HepG2 (cell line): ENCODE measurements around the gene RPL31. TPM values are rescaled to one million over a fixed set of nuclear protein-coding genes. Genes with fewer than 3 reads are reported as not detected.

Experiments used
- EED ChIP-seq: sonication (generic); formaldehyde crosslinking; IDR thresholded peaks from 2 replicates; pipeline ENCODE4 v1.5.0; 2020; ENCODE audit warnings: mild to moderate bottlenecking, missing genetic modification reagents
- KAT7 ChIP-seq: IDR thresholded peaks from 2 replicates; pipeline ENCODE4 v1.6.1; 2018; ENCODE audit warnings: borderline replicate concordance, missing compliant biosample characterization
- KDM3A ChIP-seq: IDR thresholded peaks from 2 replicates; pipeline ENCODE4 v1.6.1; 2018; ENCODE audit warnings: low read depth, missing compliant biosample characterization
- NFIC ChIP-seq: IDR thresholded peaks from 2 replicates; pipeline ENCODE4 v1.6.1; 2012; ENCODE audit warnings: mild to moderate bottlenecking, low read length, inconsistent platforms
- NONO ChIP-seq, 2 experiments: fragments of 450-650 bp in 1 of 2; sonication (generic) in 1 of 2; formaldehyde crosslinking in 1 of 2; IDR thresholded peaks in 1 of 2; conservative IDR thresholded peaks in 1 of 2; 2 replicates each; pipeline versions ENCODE4 v1.6.1 to v1.8.0; 2017 to 2022; ENCODE audit warnings: mild to moderate bottlenecking in 1 of 2, missing genetic modification reagents in 1 of 2, moderate library complexity in 1 of 2
- POGK ChIP-seq: sonication (generic); formaldehyde crosslinking; conservative IDR thresholded peaks from 2 replicates; pipeline ENCODE4 v1.8.0; 2022; ENCODE audit warnings: mild to moderate bottlenecking, moderate library complexity, missing genetic modification reagents
- RFX5 ChIP-seq: IDR thresholded peaks from 2 replicates; pipeline ENCODE4 v1.6.1; 2011; ENCODE audit warnings: low read depth, low read length, improper control_type of control experiment
- SALL1 ChIP-seq: sonication (generic); formaldehyde crosslinking; IDR thresholded peaks from 2 replicates; pipeline ENCODE4 v1.8.0; 2022; ENCODE audit warnings: mild to moderate bottlenecking, missing genetic modification reagents
- SSRP1 ChIP-seq: IDR thresholded peaks from 2 replicates; pipeline ENCODE4 v1.6.1; 2016; ENCODE audit warnings: control low read depth
- TBX2 ChIP-seq: sonication (generic); formaldehyde crosslinking; IDR thresholded peaks from 2 replicates; pipeline ENCODE4 v1.5.0; 2020; ENCODE audit warnings: missing genetic modification reagents, mild to moderate bottlenecking, borderline replicate concordance
- THYN1 ChIP-seq: sonication (generic); formaldehyde crosslinking; IDR thresholded peaks from 2 replicates; pipeline ENCODE4 v1.8.1; 2023; ENCODE audit warnings: low read depth, mild to moderate bottlenecking, moderate library complexity, missing genetic modification reagents, borderline replicate concordance
- ZNF232 ChIP-seq: sonication (generic); formaldehyde crosslinking; IDR thresholded peaks from 2 replicates; pipeline ENCODE4 v1.4.0; 2020; ENCODE audit warnings: missing genetic modification reagents, borderline replicate concordance
- ZNF34 ChIP-seq: sonication (generic); formaldehyde crosslinking; IDR thresholded peaks from 2 replicates; pipeline ENCODE4 v1.4.0; 2020; ENCODE audit warnings: mild to moderate bottlenecking, missing genetic modification reagents, borderline replicate concordance
- ZNF710 ChIP-seq: sonication (generic); formaldehyde crosslinking; IDR thresholded peaks from 2 replicates; pipeline ENCODE4 v1.5.0; 2020; ENCODE audit warnings: mild to moderate bottlenecking, missing genetic modification reagents, borderline replicate concordance
- ZNF749 ChIP-seq: sonication (generic); formaldehyde crosslinking; IDR thresholded peaks from 2 replicates; pipeline ENCODE4 v1.8.0; 2022; ENCODE audit warnings: mild to moderate bottlenecking, missing genetic modification reagents, moderate library complexity, borderline replicate concordance
- ZZZ3 ChIP-seq: sonication (generic); formaldehyde crosslinking; IDR thresholded peaks from 2 replicates; pipeline ENCODE4 v1.4.0; 2020; ENCODE audit warnings: missing genetic modification reagents, mild to moderate bottlenecking, borderline replicate concordance
- polyA plus RNA-seq, 8 experiments: library from polyadenylated mRNA; depleted of rRNA in 3 of 8; stranded (reverse) in 7 of 8; unstranded in 1 of 8; fragments of >200 nt; fragmentation: Illumina TruSeq in 4 of 8; extraction: Trizol in 4 of 8; gene quantifications; 2 replicates each; pipeline versions ENCODE4 v1.2.1 to v1.2.3, GENCODE V29; 2011 to 2016; ENCODE audit warnings: low read depth in 4 of 8, missing spikeins in 1 of 8, mixed read lengths in 1 of 8; ENCODE audit not compliant: insufficient read depth in 1 of 8
- total RNA-seq, 5 experiments: library from RNA; depleted of rRNA; stranded (reverse); fragments of >200 nt; fragmentation: Illumina TruSeq; extraction: Trizol; gene quantifications; 2 replicates each; pipeline ENCODE4 v1.2.3, GENCODE V29; 2016; ENCODE audit warnings: low read depth in 1 of 5
- TF ChIP-seq, protein P1 (sequence below): sonication (generic); formaldehyde crosslinking; IDR thresholded peaks from 2 replicates; pipeline ENCODE4 v1.9.0; 2022; ENCODE audit warnings: low read depth, missing genetic modification reagents
- TF ChIP-seq, protein P2 (sequence below): IDR thresholded peaks from 2 replicates; pipeline ENCODE4 v1.6.1; 2012; ENCODE audit warnings: low read depth, low read length, improper control_type of control experiment
- TF ChIP-seq, protein P3 (sequence below): sonication (generic); formaldehyde crosslinking; IDR thresholded peaks from 2 replicates; pipeline ENCODE4 v1.5.1; 2020; ENCODE audit warnings: mild to moderate bottlenecking, missing genetic modification reagents

Gene RPL31
- total and polyA plus RNA-seq, 2 of the 13 experiments (the other 11 are each of a cell fraction or from before 2014, with no cell fraction given) = 3,331 to 3,582 TPM

- TF ChIP-seq POGK (CRISPR knock-in tag) (no peak), ZZZ3 (CRISPR knock-in tag) (no peak), SALL1 (CRISPR knock-in tag) (no peak), ZNF710 (CRISPR knock-in tag) (no peak), NFIC (no peak), EED (CRISPR knock-in tag) (no peak), TBX2 (CRISPR knock-in tag) (no peak), ZNF749 (no peak), NONO (IDR thresholded peaks at IDR 0.05) (no peak), NONO (CRISPR knock-in tag; conservative IDR thresholded peaks at IDR 0.05) (no peak), RFX5 (no peak), THYN1 (CRISPR knock-in tag) (no peak), KDM3A (CRISPR knock-in tag) (no peak), SSRP1 (CRISPR knock-in tag) (no peak), ZNF34 (CRISPR knock-in tag) (no peak), ZNF232 (CRISPR knock-in tag) (no peak), KAT7 (CRISPR knock-in tag) (no peak)
- TF ChIP-seq, protein P1, sequence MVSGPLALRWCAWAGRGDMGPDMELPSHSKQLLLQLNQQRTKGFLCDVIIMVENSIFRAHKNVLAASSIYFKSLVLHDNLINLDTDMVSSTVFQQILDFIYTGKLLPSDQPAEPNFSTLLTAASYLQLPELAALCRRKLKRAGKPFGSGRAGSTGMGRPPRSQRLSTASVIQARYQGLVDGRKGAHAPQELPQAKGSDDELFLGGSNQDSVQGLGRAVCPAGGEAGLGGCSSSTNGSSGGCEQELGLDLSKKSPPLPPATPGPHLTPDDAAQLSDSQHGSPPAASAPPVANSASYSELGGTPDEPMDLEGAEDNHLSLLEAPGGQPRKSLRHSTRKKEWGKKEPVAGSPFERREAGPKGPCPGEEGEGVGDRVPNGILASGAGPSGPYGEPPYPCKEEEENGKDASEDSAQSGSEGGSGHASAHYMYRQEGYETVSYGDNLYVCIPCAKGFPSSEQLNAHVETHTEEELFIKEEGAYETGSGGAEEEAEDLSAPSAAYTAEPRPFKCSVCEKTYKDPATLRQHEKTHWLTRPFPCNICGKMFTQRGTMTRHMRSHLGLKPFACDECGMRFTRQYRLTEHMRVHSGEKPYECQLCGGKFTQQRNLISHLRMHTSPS (CRISPR knock-in tag) = no peak
- TF ChIP-seq, protein P2, sequence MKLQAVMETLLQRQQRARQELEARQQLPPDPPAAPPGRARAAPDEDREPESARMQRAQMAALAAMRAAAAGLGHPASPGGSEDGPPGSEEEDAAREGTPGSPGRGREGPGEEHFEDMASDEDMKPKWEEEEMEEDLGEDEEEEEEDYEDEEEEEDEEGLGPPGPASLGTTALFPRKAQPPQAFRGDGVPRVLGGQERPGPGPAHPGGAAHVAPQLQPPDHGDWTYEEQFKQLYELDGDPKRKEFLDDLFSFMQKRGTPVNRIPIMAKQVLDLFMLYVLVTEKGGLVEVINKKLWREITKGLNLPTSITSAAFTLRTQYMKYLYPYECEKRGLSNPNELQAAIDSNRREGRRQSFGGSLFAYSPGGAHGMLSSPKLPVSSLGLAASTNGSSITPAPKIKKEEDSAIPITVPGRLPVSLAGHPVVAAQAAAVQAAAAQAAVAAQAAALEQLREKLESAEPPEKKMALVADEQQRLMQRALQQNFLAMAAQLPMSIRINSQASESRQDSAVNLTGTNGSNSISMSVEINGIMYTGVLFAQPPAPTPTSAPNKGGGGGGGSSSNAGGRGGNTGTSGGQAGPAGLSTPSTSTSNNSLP = no peak
- TF ChIP-seq, protein P3, sequence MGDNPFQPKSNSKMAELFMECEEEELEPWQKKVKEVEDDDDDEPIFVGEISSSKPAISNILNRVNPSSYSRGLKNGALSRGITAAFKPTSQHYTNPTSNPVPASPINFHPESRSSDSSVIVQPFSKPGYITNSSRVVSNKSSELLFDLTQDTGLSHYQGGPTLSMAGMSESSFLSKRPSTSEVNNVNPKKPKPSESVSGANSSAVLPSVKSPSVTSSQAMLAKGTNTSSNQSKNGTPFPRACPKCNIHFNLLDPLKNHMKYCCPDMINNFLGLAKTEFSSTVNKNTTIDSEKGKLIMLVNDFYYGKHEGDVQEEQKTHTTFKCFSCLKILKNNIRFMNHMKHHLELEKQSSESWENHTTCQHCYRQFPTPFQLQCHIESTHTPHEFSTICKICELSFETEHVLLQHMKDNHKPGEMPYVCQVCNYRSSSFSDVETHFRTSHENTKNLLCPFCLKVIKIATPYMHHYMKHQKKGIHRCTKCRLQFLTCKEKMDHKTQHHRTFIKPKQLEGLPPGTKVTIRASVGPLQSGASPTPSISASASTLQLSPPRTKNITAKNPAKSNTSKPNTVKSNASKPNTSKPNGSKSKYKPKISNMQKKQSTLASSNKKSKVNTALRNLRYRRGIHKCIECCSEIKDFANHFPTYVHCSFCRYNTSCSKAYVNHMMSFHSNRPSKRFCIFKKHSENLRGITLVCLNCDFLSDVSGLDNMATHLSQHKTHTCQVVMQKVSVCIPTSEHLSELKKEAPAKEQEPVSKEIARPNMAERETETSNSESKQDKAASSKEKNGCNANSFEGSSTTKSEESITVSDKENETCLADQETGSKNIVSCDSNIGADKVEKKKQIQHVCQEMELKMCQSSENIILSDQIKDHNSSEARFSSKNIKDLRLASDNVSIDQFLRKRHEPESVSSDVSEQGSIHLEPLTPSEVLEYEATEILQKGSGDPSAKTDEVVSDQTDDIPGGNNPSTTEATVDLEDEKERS (CRISPR knock-in tag) = no peak
Measured at GRCh38 chr2:101012706-101013181, 10.7 kb downstream of the RPL31 start (continued).
